MM.1S (cell line): Measurements from ENCODE around the gene PLAAT5.

Source experiments
- DNase-seq: peaks from one replicate; pipeline ENCODE4 v3.0.0-alpha.2; 2015
- H2AFZ ChIP-seq: fragments of 300-600 bp; sonication (generic); 2 replicates; pipeline ENCODE4 v1.6.0; 2016; ENCODE audit warnings: antibody characterized with exemption, low read length
- H3F3A ChIP-seq: fragments of 300-600 bp; sonication (generic); 2 replicates; pipeline ENCODE4 v1.6.1; 2016; ENCODE audit warnings: mild to moderate bottlenecking, antibody characterized with exemption, low read length, moderate library complexity, mixed read lengths; ENCODE audit not compliant: insufficient read depth
- H3K27ac ChIP-seq: fragments of 300-600 bp; sonication (generic); 2 replicates; pipeline ENCODE4 v1.5.1; 2016; ENCODE audit warnings: mild to moderate bottlenecking, low read length
- H3K27me3 ChIP-seq: fragments of 300-600 bp; sonication (generic); replicated peaks from 2 replicates; pipeline ENCODE4 v1.6.0; 2016; ENCODE audit warnings: low read length; ENCODE audit not compliant: insufficient read depth
- H3K36me3 ChIP-seq: fragments of 300-600 bp; sonication (generic); replicated peaks from 2 replicates; pipeline ENCODE4 v1.6.1; 2016; ENCODE audit warnings: mild to moderate bottlenecking, low read length, mixed read lengths; ENCODE audit not compliant: insufficient read depth
- H3K4me1 ChIP-seq: fragments of 300-600 bp; sonication (generic); 2 replicates; pipeline ENCODE4 v1.6.1; 2016; ENCODE audit warnings: low read length, mixed read lengths
- H3K4me2 ChIP-seq: fragments of 300-600 bp; sonication (generic); 2 replicates; pipeline ENCODE4 v1.6.0; 2016; ENCODE audit warnings: low read depth, low read length
- H3K4me3 ChIP-seq: fragments of 300-600 bp; sonication (generic); 2 replicates; pipeline ENCODE4 v1.5.1; 2016; ENCODE audit warnings: low read length, mixed read lengths
- H3K79me2 ChIP-seq: fragments of 300-600 bp; sonication (generic); 2 replicates; pipeline ENCODE4 v1.6.1; 2016; ENCODE audit warnings: mixed run types, low read length, mixed read lengths
- H3K9ac ChIP-seq: fragments of 300-600 bp; sonication (generic); 2 replicates; pipeline ENCODE4 v1.6.1; 2016; ENCODE audit warnings: low read length, mixed read lengths
- H3K9me2 ChIP-seq: fragments of 300-600 bp; sonication (generic); replicated peaks from 2 replicates; pipeline ENCODE4 v1.6.1; 2016; ENCODE audit warnings: mild to moderate bottlenecking, low read length, mixed read lengths; ENCODE audit not compliant: insufficient read depth
- H3K9me3 ChIP-seq: fragments of 300-600 bp; sonication (generic); replicated peaks from 2 replicates; pipeline ENCODE4 v1.6.1; 2016; ENCODE audit warnings: mild to moderate bottlenecking, low read length, mixed read lengths; ENCODE audit not compliant: insufficient read depth
- H4K20me1 ChIP-seq: fragments of 300-600 bp; sonication (generic); 2 replicates; pipeline ENCODE4 v1.6.1; 2016; ENCODE audit warnings: mild to moderate bottlenecking, low read length, moderate library complexity, mixed read lengths; ENCODE audit not compliant: insufficient read depth
- EZH2 ChIP-seq: fragments of 300-600 bp; sonication (generic); optimal IDR thresholded peaks from 2 replicates; pipeline ENCODE3; 2017; ENCODE audit warnings: low read depth, mild to moderate bottlenecking, antibody characterized with exemption, low read length, mixed read lengths
- EZH2phosphoT487 ChIP-seq: fragments of 300-600 bp; sonication (generic); IDR thresholded peaks from 2 replicates; pipeline ENCODE4 v1.6.1; 2018; ENCODE audit warnings: antibody characterized with exemption, low read length
- TF ChIP-seq, protein P1 (sequence below): fragments of 300-600 bp; sonication (generic); IDR thresholded peaks from 2 replicates; pipeline ENCODE4 v1.5.1; 2016; ENCODE audit warnings: antibody characterized with exemption, low read length, mixed read lengths

Gene PLAAT5

DNA sequence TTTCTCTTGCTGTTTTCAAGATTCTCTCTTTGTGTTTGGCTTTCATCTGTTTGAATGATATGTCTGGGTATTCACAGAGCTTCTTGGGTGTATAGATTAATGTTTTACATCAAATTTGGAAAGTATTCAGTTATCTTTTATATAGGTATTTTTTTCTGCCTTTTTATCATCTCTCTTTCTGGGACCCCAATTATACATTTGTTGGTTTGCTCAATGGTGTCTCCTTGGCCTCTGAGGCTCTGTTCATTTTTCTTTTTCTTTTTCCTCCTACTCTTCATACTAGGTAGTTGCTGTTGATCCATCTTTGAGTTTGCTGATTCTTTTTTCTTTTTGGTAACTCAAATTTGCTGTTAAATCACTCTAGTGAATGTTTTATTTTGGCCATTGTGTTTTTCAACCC lies 14.3 kb downstream of the PLAAT5 start:
- Histone ChIP-seq H3K9me2 (no peaks in the 10 kb centered on the region), H3K36me3 (no peaks in the 10 kb centered on the region), H3K4me1 (no peaks in the 10 kb centered on the region), H3K27ac (no peak overlapping the region), H3K9ac (no peak overlapping the region), H4K20me1 (no peaks in the 10 kb centered on the region), H3K4me3 (no peak overlapping the region), H2AFZ (no peak overlapping the region), H3K9me3 (no peaks in the 10 kb centered on the region), H3K79me2 (no peaks in the 10 kb centered on the region), H3F3A (no peaks in the 10 kb centered on the region), H3K4me2 (no peak overlapping the region), H3K27me3 (no peaks in the 10 kb centered on the region)
- no peak for DNase-seq
- TF ChIP-seq EZH2phosphoT487: no peak
- TF ChIP-seq EZH2: no peak
- TF ChIP-seq, protein P1, sequence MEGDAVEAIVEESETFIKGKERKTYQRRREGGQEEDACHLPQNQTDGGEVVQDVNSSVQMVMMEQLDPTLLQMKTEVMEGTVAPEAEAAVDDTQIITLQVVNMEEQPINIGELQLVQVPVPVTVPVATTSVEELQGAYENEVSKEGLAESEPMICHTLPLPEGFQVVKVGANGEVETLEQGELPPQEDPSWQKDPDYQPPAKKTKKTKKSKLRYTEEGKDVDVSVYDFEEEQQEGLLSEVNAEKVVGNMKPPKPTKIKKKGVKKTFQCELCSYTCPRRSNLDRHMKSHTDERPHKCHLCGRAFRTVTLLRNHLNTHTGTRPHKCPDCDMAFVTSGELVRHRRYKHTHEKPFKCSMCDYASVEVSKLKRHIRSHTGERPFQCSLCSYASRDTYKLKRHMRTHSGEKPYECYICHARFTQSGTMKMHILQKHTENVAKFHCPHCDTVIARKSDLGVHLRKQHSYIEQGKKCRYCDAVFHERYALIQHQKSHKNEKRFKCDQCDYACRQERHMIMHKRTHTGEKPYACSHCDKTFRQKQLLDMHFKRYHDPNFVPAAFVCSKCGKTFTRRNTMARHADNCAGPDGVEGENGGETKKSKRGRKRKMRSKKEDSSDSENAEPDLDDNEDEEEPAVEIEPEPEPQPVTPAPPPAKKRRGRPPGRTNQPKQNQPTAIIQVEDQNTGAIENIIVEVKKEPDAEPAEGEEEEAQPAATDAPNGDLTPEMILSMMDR: no peak

DNA sequence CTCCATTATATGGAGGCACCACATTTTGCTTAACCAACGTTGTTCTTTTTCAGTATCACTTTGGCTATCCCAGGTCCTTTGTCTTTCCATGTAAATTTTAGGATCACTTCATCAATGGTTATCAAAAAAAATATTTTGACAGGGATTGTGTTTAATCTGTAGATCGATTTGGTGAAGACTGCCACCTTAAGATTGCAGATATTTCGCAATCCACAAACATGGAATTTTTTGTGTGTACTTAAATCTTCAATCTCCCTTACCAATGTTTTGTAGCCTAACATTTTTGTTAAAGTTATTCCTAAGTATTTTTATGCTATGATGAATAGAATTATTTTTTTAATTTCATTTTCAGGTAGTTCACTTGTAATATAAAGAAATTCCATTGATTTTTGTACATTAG lies 18.6 kb downstream of the PLAAT5 start:
- Histone ChIP-seq H3K9ac (no peak overlapping the region), H3K4me3 (no peak overlapping the region), H3K27ac (no peak overlapping the region), H3K9me2 (no peaks in the 10 kb centered on the region), H3K36me3 (no peaks in the 10 kb centered on the region), H2AFZ (no peak overlapping the region), H3F3A (no peaks in the 10 kb centered on the region), H3K4me2 (no peak overlapping the region), H3K27me3 (no peaks in the 10 kb centered on the region), H3K4me1 (no peaks in the 10 kb centered on the region), H3K79me2 (no peaks in the 10 kb centered on the region), H4K20me1 (no peaks in the 10 kb centered on the region), H3K9me3 (no peaks in the 10 kb centered on the region)
- no peak for TF ChIP-seq EZH2
- no peak for TF ChIP-seq EZH2phosphoT487
- TF ChIP-seq, protein P1: no peak
- DNase-seq: no peak

DNA sequence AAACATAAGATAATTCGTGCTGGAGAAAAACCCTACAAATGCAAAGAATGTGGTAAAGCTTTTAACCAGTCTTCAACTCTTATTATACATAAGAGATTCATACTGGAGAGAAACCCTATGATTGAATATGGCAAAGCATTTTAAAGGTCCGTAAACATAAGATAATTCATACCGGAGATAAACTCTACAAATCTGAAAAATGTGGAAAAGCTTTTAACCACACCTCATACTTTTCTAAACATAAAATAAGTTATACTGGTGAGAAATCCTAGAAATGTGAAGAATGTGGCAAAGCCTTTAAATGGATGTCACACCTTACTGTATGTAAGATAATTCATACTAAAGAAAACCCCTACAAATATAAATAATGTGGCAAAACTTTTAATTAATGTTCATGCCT lies 20.7 kb downstream of the PLAAT5 start:
- Histone ChIP-seq H3K4me3 (no peak overlapping the region), H3K9me2 (no peaks in the 10 kb centered on the region), H3F3A (no peaks in the 10 kb centered on the region), H3K4me2 (no peak overlapping the region), H3K4me1 (no peaks in the 10 kb centered on the region), H3K27ac (no peak overlapping the region), H3K79me2 (no peaks in the 10 kb centered on the region), H3K9me3 (no peaks in the 10 kb centered on the region), H3K36me3 (no peaks in the 10 kb centered on the region), H2AFZ (no peak overlapping the region), H4K20me1 (no peaks in the 10 kb centered on the region), H3K9ac (no peak overlapping the region), H3K27me3 (no peaks in the 10 kb centered on the region)
- no peak for TF ChIP-seq EZH2
- TF ChIP-seq EZH2phosphoT487: no peak
- TF ChIP-seq, protein P1: no peak
- DNase-seq: no peak
